A549 (cell line): ENCODE results near the gene CIAO3.

Source experiments
- FOSL2 ChIP-seq, 2 experiments: fragments of 450-650 bp in 1 of 2; fragments of >200 bp in 1 of 2; sonication (Bioruptor Twin) in 1 of 2; formaldehyde crosslinking; IDR thresholded peaks; 2 replicates each; pipeline versions ENCODE4 v1.5.0 to v1.6.1; 2016 to 2020; ENCODE audit warnings: mild to moderate bottlenecking in 1 of 2, moderate library complexity in 1 of 2
- JUNB ChIP-seq: fragments of >200 bp; sonication (Bioruptor Twin); formaldehyde crosslinking; IDR thresholded peaks from 2 replicates; pipeline ENCODE4 v1.6.1; 2016
- KDM5A ChIP-seq: fragments of 200-600 bp; sonication (generic); IDR thresholded peaks from 2 replicates; pipeline ENCODE4 v1.6.1; 2016; ENCODE audit warnings: antibody characterized with exemption, mild to moderate bottlenecking
- POLR2A ChIP-seq: IDR thresholded peaks from 2 replicates; pipeline ENCODE4 v1.6.1; 2012; ENCODE audit warnings: mild to moderate bottlenecking, low read length
- TP53 ChIP-seq: fragments of 250-450 bp; sonication (Bioruptor Pico); IDR thresholded peaks from 2 replicates; pipeline ENCODE4 v1.5.0; 2021; ENCODE audit warnings: mild to moderate bottlenecking, moderate library complexity
- TF ChIP-seq, protein P1 (sequence below): IDR thresholded peaks from 2 replicates; pipeline ENCODE4 v1.6.1; 2012
- TF ChIP-seq, protein P2 (sequence below): IDR thresholded peaks from 2 replicates; pipeline ENCODE4 v1.6.1; 2012; ENCODE audit warnings: low read depth, borderline replicate concordance
- TF ChIP-seq, protein P3 (sequence below): fragments of >200 bp; sonication (Bioruptor Twin); formaldehyde crosslinking; IDR thresholded peaks from 3 replicates; pipeline ENCODE4 v1.5.1; 2016
- TF ChIP-seq, protein P4 (sequence below): fragments of 250-450 bp; sonication (Bioruptor Pico); IDR thresholded peaks from 2 replicates; pipeline ENCODE4 v1.5.0; 2021; ENCODE audit warnings: mild to moderate bottlenecking, moderate library complexity, borderline replicate concordance

DNA sequence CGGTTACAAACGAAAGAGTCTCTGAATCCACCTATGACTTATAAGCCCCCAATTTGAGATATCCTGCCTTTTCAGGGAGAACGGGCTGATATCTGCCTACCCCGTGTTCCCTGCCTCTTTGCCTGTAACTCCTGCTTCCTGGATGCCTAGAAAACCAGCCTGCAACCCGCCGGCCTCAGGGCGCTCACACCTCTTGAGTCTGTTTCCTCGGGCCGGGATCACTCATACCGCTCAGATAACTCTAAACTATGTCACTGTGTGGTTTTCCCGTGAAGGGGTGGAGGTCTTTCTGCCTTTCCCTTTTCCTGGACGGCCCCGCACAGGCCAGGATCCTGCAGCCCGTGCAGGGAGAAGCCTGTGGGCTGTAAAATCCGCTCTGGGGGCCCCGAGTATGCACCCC, 37.0 kb upstream of the CIAO3 start:
- TF ChIP-seq KDM5A (no peak), FOSL2 (IDR thresholded peaks at IDR 0.05) (no peak), FOSL2 (CRISPR knock-in tag; IDR thresholded peaks at IDR 0.05) (no peak), POLR2A (no peak), JUNB (no peak), TP53 (CRISPR knock-in tag) (no peak)
- TF ChIP-seq, protein P1, sequence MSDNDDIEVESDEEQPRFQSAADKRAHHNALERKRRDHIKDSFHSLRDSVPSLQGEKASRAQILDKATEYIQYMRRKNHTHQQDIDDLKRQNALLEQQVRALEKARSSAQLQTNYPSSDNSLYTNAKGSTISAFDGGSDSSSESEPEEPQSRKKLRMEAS, result no peak
- TF ChIP-seq, protein P2, sequence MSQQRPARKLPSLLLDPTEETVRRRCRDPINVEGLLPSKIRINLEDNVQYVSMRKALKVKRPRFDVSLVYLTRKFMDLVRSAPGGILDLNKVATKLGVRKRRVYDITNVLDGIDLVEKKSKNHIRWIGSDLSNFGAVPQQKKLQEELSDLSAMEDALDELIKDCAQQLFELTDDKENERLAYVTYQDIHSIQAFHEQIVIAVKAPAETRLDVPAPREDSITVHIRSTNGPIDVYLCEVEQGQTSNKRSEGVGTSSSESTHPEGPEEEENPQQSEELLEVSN, result no peak
- TF ChIP-seq, protein P3, sequence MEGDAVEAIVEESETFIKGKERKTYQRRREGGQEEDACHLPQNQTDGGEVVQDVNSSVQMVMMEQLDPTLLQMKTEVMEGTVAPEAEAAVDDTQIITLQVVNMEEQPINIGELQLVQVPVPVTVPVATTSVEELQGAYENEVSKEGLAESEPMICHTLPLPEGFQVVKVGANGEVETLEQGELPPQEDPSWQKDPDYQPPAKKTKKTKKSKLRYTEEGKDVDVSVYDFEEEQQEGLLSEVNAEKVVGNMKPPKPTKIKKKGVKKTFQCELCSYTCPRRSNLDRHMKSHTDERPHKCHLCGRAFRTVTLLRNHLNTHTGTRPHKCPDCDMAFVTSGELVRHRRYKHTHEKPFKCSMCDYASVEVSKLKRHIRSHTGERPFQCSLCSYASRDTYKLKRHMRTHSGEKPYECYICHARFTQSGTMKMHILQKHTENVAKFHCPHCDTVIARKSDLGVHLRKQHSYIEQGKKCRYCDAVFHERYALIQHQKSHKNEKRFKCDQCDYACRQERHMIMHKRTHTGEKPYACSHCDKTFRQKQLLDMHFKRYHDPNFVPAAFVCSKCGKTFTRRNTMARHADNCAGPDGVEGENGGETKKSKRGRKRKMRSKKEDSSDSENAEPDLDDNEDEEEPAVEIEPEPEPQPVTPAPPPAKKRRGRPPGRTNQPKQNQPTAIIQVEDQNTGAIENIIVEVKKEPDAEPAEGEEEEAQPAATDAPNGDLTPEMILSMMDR, result no peak
- TF ChIP-seq, protein P4, sequence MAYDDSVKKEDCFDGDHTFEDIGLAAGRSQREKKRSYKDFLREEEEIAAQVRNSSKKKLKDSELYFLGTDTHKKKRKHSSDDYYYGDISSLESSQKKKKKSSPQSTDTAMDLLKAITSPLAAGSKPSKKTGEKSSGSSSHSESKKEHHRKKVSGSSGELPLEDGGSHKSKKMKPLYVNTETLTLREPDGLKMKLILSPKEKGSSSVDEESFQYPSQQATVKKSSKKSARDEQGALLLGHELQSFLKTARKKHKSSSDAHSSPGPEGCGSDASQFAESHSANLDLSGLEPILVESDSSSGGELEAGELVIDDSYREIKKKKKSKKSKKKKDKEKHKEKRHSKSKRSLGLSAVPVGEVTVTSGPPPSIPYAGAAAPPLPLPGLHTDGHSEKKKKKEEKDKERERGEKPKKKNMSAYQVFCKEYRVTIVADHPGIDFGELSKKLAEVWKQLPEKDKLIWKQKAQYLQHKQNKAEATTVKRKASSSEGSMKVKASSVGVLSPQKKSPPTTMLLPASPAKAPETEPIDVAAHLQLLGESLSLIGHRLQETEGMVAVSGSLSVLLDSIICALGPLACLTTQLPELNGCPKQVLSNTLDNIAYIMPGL, result no peak
